GM21619 (cell line): ENCODE measurements around the gene JAZF1.
A peak's percentile ranks its signal among the peaks of the same experiment; 100 is the strongest.

Source experiments
- ATAC-seq: cut with Tn5 transposase; IDR thresholded peaks from one replicate; pipeline ENCODE4 v1.9.1; 2021; ENCODE audit not compliant: unreplicated experiment

JAZF1 gene

DNA sequence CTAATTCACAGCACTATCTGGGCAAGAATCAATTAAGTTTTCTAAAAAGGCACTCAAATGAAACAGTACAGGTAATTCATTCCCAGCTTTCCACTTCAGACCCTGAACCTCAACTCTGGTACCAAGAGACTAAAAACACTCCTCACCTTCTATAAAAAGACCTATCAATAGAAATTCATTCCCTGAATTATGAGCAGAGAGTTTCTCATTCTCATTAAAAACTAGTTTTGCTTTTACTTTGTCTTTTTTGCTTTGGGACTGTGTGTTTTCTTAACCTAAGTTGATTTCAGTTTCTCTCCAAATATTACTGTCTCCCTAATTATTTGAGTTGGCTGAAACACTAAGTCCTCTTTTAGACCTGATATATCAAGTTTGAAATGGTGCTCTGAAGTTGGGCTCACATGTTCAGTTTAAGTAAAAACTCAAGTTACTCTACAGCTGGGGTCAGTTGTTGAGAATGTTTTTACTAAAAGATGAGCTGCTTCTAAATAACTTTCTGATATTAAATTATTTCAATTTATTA is 189.5 kb downstream of the JAZF1 start:
- ATAC-seq, result no peak

GRCh38 chr7:27976531-27976930 is 204.1 kb downstream of the JAZF1 start:
- ATAC-seq, result no peak

- no peak for ATAC-seq
These were observed 207.0 kb downstream of the JAZF1 start for GRCh38 chr7:27973625-27974024.

DNA sequence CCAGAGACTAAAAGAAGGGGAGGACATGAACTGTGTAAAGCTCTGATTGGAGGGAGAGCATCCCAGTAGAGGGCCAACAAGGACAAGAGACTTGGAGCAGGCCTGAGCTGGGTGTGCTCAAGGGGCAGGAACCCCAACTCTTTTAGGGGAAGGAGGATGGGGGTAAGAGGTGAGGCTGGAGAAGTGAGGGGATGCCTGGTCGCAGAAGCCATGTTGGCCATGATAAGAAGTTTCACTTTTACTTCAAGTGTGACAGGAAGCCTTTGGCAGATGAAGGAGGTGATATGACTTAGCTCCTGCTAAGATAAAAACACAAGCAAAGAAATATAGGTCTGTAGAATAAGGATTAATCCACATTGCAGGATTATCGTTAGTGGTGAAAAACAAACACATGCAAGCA is 208.3 kb downstream of the JAZF1 start:
- ATAC-seq, result no peak

DNA sequence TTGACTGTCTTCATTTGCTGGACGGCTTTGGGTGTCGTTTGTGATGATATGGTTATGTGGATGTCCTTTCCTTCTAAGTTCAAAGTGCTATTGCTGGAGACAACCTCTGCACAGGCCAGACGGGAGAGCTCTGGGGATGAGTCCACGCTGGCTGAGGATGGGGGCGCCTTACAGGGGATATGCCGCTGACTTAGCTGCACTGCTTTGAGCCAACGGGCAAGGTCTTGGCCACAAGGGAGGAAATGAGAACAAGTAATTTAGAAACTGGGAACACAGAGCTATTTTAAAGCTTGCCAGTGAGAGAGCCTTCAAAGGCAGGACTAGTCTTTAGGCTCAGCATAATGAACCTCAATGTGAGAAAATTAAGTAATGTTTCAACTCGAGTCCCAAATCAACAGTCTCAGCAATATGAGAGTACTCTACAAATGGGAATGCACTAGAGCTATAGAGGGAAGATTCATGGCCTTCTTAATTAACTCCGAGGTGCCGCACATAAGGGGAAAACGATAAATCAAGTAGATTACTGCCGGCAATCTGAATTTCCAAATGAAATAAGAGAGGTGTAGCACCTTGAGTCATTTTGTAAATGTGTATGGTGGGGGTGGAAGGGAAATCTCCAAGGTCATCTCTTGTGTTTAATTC is 209.3 kb downstream of the JAZF1 start:
- peak; percentile 39 for ATAC-seq

- no peak for ATAC-seq
These were observed 210.2 kb downstream of the JAZF1 start for GRCh38 chr7:27970350-27970749.

DNA sequence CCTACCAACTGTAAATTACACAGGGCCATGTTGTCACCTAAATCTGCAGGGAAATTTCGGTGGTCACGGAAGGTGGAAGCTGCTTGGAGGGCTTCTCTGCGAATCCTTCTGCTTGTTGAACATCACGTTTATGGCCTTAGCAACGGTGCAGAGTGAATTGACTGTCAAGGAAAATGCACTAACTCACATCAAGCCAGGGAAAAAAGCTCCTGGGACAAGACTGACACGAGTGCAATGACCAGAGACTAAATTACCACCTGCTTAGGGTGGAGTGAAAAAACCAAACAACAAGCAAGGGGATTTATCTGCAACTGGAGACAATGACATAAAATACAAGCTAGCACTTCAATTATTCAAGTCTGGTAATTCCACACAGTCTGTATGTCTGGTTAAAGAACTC is 211.2 kb downstream of the JAZF1 start:
- ATAC-seq, result no peak

DNA sequence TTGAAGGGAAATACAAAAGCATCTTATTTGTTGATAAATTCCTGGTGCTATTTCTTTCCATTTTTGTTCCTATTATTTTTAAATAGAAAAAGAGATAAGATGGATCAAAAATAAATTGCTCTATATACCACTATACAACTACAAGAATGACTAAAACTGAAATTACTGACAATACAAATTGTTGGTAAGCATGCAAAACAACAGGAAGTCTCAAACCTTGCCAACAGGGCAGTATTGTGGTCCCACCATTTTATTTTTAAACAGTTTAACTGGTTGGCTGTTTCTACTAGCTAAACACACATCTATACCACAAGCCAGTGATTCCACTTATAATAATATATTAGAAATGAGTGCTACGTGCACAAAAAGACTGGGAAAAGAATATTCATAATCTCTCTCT is 213.0 kb downstream of the JAZF1 start:
- ATAC-seq, result no peak

- no peak for ATAC-seq
These were observed 214.3 kb downstream of the JAZF1 start for GRCh38 chr7:27966219-27966780.

GRCh38 chr7:27965650-27966049 is 214.9 kb downstream of the JAZF1 start:
- no peak for ATAC-seq

- no peak for ATAC-seq
These were observed 215.8 kb downstream of the JAZF1 start for GRCh38 chr7:27964820-27965219.

GRCh38 chr7:27963056-27963455 is 217.5 kb downstream of the JAZF1 start:
- no peak for ATAC-seq

- no peak for ATAC-seq
These were observed 218.3 kb downstream of the JAZF1 start for GRCh38 chr7:27962273-27962672.

GRCh38 chr7:27961255-27961654 is 219.3 kb downstream of the JAZF1 start:
- no peak for ATAC-seq

DNA sequence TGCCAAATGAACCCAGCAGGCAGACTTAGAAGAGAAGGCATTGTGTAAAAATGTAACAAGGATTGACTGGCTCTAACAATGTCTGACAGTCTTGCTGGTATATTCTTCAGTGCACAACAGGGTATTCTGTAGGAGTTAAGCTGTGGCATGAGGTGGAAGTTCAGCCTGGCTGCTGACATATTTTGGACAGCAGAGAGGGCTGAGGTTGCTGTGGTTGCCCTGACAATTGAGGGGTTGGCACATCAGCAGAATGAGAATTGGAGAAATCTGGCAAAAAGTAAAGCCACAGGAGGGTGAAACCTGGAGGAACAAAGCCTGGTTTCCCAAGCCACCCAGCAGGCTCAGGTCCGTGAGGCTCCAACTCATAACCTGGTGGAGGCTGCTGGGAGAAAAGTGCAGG is 220.2 kb downstream of the JAZF1 start:
- no peak for ATAC-seq

DNA sequence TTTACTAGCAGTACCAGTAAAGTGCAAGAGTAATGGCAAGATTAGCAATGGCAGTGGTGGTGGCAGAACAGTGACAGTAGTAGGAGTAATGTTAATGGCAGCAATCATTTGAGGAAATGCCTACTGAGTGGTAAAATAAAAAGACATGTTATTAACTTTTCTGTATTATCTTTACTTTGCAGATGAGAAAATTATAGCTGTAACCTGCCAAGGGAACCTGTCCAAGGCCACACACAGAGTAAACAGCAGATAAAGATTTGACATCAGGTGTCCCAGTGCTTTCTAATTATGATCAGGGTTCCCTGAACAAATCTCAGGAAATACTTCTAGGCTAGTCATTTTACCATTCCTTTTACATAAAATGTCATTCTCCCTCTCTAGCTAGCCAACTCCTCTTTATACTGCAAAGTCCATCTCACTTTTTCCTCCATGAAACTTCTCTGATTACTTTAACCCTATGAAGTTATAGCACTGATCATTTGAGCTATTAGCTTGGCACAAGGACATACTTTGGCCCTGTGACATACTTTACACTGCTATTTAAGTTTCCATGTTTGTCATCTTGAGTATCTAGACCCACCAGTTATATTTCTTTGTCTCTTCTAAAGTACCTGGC is 221.6 kb downstream of the JAZF1 start:
- ATAC-seq, result no peak

DNA sequence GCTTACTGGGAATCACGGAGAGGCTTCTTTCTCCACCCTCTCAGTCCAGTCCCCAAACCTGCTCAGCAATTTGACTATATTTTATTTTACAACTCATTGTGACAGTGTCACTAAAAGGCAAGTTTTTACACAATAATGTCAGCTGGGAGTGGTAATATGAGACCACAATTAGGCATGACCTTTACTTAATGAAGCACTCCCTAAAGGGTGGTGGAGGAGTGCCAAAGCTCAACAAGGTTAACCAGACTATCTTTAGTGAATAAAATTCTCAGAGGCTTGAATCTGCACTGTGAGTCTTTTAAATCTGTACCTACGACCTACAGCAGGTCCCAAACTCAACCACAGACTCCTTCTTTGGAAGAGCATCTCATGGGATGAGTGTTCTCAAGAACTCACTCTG is 225.0 kb downstream of the JAZF1 start:
- no peak for ATAC-seq

GRCh38 chr7:27955011-27955410 is 225.6 kb downstream of the JAZF1 start:
- no peak for ATAC-seq

DNA sequence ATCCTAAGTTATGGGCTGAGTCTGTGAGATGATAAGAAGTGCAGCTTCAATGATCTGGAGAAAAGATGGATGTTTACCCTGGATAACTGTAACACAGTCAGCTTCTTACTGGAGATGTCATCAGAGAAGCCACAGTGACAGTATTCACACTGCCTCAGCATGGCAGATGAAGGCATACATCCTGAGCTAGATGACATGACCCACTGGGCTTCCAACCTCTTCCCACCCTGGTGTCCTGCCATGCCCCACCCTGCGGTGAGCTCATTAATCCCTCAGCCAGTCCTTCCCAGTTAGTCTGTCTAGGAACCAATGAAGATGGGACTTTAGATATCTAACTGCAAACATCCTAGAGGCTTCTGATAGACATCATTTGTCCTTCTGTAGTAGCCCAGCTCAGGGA is 226.8 kb downstream of the JAZF1 start:
- ATAC-seq, result no peak

- no peak for ATAC-seq
These were observed 227.2 kb downstream of the JAZF1 start for GRCh38 chr7:27953361-27953760.

GRCh38 chr7:27952456-27953285 is 227.9 kb downstream of the JAZF1 start:
- ATAC-seq, result no peak

GRCh38 chr7:27950123-27950522 is 230.5 kb downstream of the JAZF1 start:
- no peak for ATAC-seq
